ENCODE data around the gene TSGA10.
"Not testable (repeated sequence)": the region's sequence is repeated elsewhere in the genome, so short reads cannot be mapped to it uniquely, and the experiment has no call there.

TSGA10 gene

DNA sequence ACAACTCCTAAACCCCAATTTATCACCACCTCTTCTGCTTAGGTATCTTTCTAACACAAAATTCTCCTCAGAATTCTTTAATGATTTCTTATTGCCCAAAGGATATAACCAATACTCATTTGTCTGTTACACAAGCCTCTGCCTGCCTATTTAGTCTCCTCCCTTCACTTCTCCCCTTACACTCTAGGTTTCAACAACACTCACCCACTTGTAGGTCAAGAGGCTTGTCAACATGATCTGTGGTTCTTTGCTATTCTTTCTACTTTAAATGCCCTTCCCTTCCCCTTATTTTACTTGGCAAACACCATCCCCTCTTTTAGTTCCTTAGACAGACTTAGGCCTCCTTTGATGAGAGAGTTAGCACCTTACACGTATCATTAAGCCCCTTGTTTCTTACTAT lies 82.2 kb downstream of the TSGA10 start:
- DNase-seq (ENCODE audit: low spot score): no peak

DNA sequence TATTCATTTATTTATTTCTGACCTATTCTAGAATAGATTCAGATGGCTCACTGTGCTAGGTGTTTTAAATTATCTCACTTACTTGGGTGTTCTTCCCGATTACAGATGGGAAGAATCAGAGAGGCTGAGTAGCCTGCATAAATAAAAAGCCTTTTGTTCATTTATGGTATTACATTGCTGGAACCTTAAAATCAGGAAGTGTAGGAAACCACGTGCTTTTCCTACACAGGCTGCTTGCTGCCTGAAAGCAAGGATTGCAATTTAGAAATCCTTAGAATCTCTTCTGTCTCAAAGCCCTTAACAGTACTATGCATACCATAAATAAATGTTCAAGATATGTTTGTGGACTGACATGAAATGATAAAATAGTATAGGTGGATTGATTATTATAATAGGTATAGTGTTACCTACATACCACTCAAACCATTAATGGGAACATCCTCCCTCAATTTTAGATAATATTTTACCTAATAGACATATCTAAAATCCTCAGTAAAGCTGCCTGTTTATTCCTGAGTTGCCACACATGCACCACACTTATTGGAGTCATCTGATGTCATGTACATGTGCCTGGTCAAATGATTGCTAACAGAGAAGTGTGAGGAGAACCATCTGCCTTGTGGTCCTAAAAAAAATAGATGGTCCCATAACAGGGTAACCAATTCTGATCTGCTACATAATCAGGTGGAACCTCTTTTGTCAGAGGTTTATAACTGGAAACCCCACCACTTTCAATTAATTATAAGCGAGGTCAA lies 86.7 kb downstream of the TSGA10 start:
- no peak for DNase-seq (ENCODE audit: low spot score)

DNA sequence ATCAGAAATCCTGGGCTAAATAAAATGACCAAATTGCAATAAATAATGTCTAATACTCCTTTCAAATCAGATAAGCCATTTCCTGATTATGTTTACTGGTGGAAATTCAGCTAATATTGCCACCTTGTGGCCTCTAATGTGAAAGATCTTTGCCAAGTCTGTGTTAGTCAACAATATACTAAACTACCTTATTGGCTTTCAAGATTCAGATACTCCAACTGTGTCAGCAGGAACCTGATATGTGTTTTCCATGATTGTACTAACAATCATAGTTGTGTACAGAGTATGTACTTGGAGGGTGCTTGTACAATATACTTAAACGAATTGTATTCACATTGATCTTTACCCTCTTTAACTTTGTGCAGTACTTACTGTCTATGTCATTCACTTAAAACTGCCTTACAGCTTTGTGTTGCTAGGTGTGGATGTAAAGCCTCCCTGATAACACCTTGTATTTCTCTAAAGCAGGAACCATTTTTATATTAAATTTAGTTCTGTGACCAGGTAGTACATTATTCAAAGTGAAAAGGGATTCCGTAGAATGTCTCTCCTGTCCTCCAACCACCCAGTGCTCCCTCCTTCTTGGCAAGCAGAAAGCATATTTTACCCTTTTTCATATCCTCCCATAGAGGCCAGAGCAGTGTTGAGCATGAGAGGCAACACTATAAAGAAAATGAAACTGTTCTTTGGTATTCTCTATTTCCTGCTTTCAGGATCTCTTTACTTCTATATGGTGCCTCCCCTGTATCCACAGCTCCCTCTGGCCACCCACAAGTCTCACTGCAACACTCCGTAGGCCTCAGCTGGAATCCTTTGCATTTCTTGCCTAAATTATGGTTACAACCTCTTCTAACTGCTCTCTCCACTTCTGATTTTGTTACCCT lies 88.4 kb downstream of the TSGA10 start:
- peak; percentile 76 for DNase-seq (ENCODE audit: low spot score)

DNA sequence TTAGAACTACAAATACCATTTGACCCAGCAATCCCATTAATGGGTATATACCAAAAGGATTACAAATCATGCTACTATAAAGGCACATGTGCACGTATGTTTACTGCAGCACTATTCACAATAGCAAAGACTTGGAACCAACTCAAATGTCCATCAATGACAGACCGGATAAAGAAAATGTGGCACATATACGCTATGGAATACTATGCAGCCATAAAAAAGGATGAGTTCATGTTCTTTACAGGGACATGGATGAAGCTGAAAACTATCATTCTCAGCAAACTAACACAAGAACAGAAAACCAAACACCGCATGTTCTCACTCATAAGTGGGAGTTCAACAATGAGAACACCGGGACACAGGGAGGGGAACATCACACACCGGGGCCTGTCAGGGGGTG lies 105.6 kb downstream of the TSGA10 start:
- DNase-seq (ENCODE audit: low spot score): not testable (repeated sequence)

DNA sequence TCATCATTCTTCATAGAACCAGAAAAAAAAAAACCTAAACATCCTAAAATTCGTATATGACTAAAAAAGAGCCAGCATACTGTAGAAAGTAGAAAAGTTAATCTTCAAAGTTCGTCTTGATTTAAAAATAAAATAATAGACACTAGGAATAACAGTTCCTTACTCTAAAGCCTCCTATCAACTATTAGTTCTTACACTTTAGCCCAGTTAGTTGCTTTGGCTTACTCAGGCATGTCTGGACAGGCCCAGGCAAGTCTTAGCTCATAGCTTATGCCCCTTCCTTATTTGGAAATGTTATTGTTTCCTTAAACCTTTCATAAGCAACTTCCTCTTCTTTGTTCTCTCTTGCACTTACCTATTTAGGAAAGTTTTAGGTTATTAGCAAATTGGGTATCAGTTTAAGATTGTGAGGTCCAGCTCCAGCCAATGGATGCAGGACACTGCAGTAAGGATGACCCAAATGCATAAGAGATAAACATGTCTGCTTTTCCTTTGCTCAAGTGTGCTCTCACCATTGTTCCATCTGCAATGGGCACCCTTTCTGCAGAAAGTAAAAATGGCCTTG lies 113.9 kb downstream of the TSGA10 start:
- not testable (repeated sequence) for DNase-seq (ENCODE audit: low spot score)

DNA sequence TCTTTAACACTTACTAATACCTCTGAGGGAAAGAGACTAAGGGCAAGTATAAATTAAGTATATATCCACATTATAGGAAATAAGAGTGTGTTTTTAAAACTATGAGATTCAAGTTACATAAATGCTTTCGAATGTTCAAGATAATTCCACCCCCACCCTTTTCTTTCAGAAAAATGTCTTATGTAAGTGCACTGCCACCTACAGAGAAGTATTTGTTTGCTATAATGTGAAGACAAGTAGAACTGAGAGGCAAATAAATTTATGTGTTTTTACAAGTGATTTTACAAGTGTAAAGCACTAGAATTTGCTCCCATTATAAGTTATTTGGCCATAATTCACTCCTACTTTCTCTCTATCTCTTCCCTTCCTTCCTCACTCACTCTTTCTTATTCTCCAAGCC lies 118.8 kb downstream of the TSGA10 start:
- no peak for DNase-seq (ENCODE audit: low spot score)

DNA sequence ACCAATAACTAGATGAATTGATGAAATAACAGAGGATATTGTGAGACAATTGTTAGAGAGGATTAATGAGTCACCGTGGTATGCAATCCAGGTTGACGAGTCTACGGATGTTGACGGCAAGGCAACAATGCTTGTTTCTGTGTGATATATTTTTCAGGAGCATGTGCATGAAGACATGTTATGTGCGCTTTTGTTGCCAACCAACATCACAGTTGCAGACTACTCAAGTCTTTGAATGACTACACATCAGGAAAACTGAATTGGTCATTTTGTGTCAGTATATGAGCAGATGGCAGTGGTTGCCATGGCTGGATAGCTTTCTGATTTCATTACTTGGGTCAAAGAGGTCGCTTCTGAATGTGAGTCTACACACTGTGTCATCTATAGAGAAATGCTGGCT lies 122.0 kb downstream of the TSGA10 start:
- no peak for DNase-seq (ENCODE audit: low spot score)

DNA sequence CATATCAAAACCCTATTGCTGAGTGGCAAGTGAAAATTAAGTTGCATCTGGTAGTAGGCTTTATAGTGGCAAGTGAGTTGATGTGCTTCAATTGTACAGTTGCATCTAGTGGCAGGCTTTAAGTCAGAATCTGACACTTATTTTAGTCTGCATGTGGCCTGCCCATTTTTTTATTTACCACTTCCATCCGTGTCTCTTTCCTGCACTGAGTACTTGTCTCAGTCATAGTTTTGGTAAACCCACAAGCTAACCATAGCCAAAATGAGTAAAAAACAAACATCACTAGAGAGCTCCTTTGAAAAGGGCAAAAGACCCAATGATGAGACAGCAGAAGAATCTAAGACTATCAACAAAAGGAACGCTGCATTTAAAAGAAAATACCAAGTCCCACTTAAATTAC lies 122.7 kb downstream of the TSGA10 start:
- no peak for DNase-seq (ENCODE audit: low spot score)

DNA sequence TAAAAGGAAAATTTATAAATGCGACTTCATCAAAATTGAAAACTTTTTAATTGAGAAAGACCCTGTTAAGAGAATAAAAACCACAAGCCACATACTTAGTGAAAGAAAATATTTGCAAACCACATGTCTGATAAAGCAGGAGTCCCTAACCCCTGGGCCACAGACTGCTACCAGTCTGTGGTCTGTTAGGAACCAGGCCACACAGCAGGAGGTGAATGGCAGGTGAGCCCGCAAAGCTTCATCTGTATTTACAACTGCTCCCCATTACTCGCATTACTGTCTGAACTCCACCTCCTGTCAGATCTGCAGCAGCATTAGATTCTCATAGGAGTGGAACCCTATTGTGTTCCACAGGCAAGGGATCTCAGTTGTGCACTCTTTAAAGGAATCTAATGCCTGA lies 123.3 kb downstream of the TSGA10 start:
- no peak for DNase-seq (ENCODE audit: low spot score)

DNA sequence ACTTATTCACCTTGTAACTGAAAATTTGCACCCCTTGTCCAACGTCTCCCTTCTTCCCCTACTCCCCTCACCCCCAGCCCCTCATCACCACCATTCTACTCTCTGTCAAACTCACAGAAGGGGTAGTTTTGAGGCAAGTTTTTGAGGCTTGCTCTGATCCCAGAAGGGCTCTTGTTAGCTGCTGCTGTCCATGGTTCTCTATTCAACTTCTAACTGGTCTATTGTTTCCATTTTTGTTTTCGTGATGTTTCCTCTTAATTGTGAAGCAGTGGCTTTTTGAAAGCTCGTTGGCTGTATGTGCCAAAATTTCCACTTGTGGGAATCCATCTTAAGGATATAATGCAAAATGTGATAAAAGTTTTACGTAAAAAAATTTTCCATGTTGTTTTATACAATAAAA lies 126.2 kb downstream of the TSGA10 start:
- DNase-seq (ENCODE audit: low spot score): no peak

DNA sequence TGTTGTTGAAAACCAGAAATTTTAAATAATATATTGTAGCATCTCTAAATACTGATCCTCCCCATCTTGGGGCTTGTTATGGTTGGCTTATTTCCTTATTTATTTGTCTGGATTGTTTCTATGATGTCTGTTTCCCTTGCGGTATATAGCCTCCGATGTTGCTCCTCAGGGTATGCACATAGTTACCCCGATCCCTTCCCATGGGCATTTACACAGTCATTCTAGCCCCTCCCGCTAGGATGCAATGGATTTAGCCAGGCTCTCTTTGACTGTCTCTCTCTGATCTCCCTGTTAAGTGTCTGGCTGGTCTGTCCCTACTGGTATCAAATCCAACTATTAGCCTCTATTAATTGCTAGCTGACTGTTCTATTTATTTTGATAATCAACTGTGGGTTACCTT lies 126.9 kb downstream of the TSGA10 start:
- no peak for DNase-seq (ENCODE audit: low spot score)

DNA sequence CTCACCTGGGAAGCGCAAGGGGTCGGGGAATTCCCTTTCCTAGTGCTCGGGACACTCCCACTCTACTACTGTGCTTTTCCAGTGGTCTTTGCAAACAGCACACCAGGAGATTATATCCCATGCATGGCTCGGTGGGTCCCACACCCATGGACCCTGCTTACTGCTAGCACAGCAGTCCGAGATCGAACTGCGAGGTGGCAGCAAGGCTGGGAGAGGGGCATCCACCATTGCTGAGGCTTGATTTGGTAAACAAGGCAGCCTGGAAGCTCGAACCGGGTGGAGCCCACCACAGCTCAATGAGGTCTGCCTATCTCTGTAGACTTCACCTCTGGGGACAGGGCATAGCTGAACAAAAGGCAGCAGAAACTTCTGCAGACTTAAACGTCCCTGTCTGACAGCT lies 154.0 kb downstream of the TSGA10 start:
- no peak for DNase-seq (ENCODE audit: low spot score)

DNA sequence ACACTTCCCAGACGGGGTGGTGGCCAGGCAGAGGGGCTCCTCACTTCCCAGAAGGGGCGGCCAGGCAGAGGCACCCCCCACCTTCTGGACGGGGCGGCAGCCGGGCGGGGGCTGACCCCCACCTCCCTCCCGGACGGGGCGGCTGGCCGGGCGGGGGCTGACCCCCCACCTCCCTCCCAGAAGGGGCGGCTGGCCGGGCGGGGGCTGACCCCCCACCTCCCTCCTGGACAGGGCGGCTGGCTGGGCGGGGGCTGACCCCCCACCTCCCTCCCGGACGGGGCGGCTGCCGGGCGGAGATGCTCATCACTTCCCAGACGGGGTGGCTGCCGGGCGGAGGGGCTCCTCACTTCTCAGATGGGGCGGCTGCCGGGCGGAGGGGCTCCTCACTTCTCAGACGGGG lies 166.0 kb downstream of the TSGA10 start:
- not testable (repeated sequence) for DNase-seq (ENCODE audit: low spot score)

DNA sequence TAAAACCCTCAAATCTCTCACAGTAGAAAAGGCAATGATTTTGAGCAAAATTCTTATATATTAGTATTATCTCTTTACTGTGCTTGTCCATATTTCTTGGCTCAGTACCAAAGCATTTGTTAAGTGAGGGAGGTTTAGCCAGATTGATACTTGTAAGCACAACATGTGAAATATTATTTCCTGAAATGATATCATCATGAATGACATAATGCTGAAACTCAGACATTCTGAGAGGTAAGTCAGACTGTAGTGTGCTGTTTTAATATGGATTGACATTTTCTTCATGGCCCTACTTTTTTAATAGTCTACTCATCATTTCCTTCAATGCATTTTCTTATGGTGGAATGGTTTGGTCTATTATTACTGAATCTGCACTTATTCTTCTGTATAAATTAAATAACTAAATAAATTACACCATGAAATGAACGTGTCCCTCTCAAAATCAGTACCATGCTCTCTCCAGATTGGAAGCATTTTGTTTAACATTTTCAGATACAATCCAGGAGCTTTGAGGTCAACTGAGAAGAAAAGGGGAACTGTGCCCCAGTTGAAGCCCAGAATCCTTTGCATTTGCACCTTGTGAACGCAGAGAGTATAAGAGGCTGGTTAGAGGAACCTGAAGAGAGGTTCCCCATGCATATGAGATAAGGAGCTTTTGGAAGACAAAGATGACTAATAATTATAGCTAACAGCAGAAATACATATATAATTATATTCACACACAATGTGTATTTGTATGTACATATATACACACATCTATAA lies 168.7 kb downstream of the TSGA10 start:
- DNase-seq (ENCODE audit: low spot score): peak; percentile 6

DNA sequence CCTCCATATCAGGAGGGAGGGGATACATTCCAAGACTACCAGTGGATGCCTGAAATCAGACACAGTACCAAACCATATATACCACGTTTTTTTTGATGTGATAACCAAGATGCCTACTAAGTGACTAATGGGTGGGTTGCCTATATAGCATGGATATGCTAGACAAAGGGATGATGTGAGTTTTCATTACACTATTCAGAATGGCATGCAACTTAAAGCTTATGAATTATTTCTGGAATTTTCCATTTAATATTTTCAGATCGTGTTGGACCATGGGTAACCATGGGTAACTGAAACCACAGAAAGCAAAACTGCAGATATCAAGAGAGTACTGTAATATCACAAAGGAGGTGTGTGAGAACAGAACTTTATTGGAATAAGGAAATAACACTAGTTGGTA lies 179.1 kb downstream of the TSGA10 start:
- no peak for DNase-seq (ENCODE audit: low spot score)

DNA sequence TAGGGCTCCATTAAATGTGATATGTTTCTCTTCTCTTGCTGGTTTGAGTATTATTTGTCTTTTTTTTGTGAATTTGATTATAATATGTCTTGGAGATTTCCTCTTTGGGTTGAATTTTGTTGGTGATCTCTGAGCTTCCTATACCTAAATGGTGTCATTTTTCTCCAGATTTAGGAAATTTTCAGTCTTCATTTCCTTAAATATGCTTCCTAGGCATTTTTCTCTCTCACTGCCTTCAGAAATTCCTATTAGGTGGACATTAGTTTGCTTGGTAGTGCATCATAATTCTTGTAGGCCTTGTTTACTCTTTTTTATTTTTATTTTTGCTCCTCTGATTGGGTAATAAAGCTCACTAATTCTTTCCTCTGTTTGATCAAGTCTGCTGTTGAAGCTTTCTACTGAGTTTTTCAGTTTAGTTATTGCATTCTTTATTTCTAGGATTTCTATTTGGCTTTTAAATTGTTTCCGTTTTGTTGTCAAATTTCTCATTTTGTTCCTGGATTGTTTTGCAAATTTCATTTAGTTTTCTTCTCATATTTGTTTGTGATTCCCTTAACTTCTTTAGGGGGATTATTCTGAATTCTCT lies 182.1 kb downstream of the TSGA10 start:
- DNase-seq (ENCODE audit: low spot score): no peak

DNA sequence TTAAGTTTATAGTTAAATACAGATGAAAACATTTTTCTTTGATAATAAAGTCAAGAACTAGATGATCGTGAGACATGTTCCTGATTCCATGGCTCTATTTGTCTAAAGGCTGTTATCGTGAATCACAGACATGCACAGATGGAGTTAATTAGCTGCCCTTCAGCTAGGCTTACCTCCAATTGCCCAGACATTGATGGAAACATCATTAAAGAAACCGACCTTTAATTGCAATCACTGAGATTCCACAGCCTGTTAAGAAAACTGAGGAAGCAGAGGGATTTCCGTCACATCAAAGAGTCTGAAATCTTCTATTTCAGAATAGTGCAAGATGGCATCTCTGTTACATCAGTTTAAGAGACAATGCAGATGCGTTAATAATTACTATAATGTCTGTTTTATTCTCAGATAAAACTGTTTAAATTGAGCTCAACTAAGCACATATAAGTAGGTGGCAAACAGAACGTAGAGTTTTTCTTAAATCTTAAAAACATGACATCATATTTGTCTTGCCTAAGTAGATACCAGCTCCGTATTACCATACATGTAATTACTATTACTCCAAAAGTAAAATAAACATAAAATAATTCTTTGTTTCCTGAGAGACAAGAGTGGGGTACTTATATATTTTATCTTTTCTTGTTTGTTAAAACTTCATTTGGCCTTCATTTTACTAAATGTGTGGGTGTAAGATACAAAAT lies 194.8 kb downstream of the TSGA10 start:
- no peak for DNase-seq (ENCODE audit: low spot score)

DNA sequence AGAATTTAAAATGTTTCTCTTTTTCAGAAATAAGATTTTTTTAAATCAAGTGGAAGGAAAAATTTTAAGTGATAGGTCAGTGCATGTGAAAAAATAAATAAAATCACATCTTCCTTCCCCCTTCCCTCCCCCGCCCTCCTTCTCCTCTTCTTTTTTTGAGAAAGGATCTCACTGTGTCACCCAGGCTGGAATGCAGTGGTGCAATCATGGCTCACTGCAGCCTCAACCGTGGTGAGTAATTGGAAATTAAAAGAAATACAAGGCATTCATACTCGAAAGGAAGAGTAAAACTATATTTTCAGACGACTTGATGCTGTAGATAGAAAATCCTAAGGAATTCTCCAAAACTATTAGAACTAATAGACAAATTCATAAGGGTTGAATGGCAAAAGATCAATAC lies 201.8 kb downstream of the TSGA10 start:
- DNase-seq (ENCODE audit: low spot score): no peak

DNA sequence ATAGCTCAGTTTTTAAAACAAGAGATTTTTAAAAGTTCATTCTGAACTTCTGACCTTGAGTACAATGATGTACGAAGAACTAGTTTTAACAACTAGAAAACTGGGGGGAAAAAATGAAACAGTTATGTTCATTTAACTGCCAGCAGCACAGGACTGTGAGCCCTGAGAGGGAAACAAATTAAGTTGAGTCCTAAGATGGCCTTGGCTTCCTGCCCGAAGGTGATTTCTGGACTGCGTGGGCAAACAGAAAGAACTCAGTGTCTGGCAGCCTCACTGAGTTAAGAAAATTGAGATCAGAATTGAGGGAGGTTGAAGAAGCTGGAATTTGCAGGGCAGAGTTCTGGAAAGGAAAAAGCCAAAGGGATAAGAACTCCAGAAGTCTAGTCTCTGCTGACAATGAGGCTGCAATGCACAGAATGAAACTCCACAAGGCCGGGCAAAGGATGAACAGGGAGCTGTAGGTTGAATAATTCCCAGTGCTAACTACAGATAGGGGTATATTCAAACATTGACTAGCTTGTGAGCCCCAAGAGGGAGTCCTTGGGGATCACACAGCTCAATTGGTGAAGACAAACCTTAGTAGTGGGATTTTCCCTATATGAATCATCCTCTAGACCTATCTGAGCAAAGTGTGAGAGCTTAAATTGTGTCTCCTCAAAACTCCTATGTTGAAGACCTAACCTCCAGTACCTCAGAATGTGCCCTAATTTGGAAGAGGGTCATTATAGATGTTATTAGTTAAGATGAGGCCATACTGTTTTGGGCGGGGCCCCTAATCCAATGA lies 205.6 kb downstream of the TSGA10 start:
- DNase-seq (ENCODE audit: low spot score): no peak

DNA sequence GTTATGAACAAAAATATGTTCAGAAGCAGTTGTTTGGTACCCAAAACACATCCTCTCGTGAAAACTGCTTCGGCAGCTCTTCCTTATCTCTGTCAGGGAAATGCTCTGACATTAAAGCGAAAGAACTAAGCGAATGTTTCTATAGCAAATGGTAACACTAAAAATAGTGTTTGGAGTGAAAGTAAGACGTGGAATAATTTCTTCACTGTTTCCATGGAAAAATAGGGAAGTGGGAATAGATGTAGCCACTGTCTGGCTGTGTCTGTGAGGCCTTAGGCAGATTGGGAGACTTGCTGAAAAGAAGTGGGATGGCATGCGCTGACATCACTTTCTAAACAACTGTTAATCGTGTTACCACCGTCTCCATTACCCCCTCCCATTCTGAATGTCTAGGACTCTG lies 207.2 kb downstream of the TSGA10 start:
- no peak for DNase-seq (ENCODE audit: low spot score)

Data from NAMALWA (cell line).